Kidney (tissue), 14 donors: Measurements from ENCODE around the gene BEND5. TPM values are rescaled to one million over a fixed set of nuclear protein-coding genes. Genes with fewer than 3 reads are reported as not detected.

ENCODE experiments used
- DNase-seq, 5 donors: peaks; one replicate each; pipeline ENCODE4 v3.0.0-alpha.2; 2013 to 2020
- FAIRE-seq: peaks from 2 replicates; lab custom pipeline; 2012; peaks lifted over from hg19 to GRCh38; lab: Jason Lieb, UNC
- H3K27ac ChIP-seq, 2 donors: one replicate each; pipeline ENCODE4 v1.7.0; 2013; ENCODE audit warnings: low read depth in 2 of 2, low read length in 2 of 2, inconsistent platforms in 1 of 2
- H3K27me3 ChIP-seq: one replicate; pipeline ENCODE4 v1.7.1; 2013; ENCODE audit warnings: low read length, inconsistent platforms; ENCODE audit not compliant: control insufficient read depth, insufficient read depth
- H3K36me3 ChIP-seq, 3 donors: one replicate each; pipeline versions ENCODE4 v1.7.0 to v1.7.1; 2013; ENCODE audit warnings: low read length in 3 of 3, control low read depth in 1 of 3, inconsistent platforms in 1 of 3; ENCODE audit not compliant: insufficient read depth in 3 of 3, control insufficient read depth in 2 of 3
- H3K4me1 ChIP-seq, 3 donors: one replicate each; pipeline versions ENCODE4 v1.7.0 to v1.7.1; 2013; ENCODE audit warnings: low read length in 3 of 3, inconsistent platforms in 1 of 3, low read depth in 1 of 3; ENCODE audit not compliant: control insufficient read depth in 2 of 3, insufficient read depth in 2 of 3
- H3K4me3 ChIP-seq, 3 donors: one replicate each; pipeline versions ENCODE4 v1.7.0 to v1.8.1; 2013; ENCODE audit warnings: low read length in 3 of 3, control low read depth in 1 of 3, inconsistent platforms in 1 of 3
- H3K9ac ChIP-seq, 3 donors: one replicate each; pipeline versions ENCODE4 v1.7.0 to v1.7.1; 2013; ENCODE audit warnings: low read length in 3 of 3, control low read depth in 1 of 3, inconsistent platforms in 1 of 3
- H3K9me3 ChIP-seq, 3 donors: one replicate each; pipeline versions ENCODE4 v1.7.0 to v1.7.1; 2013; ENCODE audit warnings: low read length in 3 of 3, control low read depth in 1 of 3, inconsistent platforms in 1 of 3; ENCODE audit not compliant: control insufficient read depth in 2 of 3, insufficient read depth in 1 of 3
- intact Hi-C: fragments of 100-400 bp; cut with DNase I; formaldehyde crosslinking; loops from one replicate; pipeline ENCODE4 v1.11.1; 2022
- polyA plus RNA-seq: library from polyadenylated mRNA; stranded (reverse); fragments of 350-450 nt; fragmentation: Illumina TruSeq; extraction: RNeasy Lipid Tissue Mini Kit (QIAGEN cat#74804); gene quantifications from one replicate; pipeline ENCODE4 v1.2.3, GENCODE V29; 2014; ENCODE audit warnings: low read depth, low replicate concordance; ENCODE audit not compliant: insufficient read depth
- total RNA-seq: library from RNA; stranded (reverse); fragmentation: NEBNext Ultra II Directional; extraction: Animal tissue kit (Norgen Biotek cat#: 25700); gene quantifications from one replicate; pipeline ENCODE4 v1.2.1, GENCODE V29; 2021
- TF ChIP-seq, protein P1 (sequence below): IDR thresholded peaks from 3 replicates; pipeline ENCODE4 v1.5.1; 2012; ENCODE audit warnings: mild to moderate bottlenecking, moderate library complexity, borderline replicate concordance; ENCODE audit not compliant: insufficient read depth; ENCODE audit errors: extremely low read depth
- donor health status: control.
- donor health status: control.
- donor health status: control.
- donor health status: control.
- donor health status: control.
- donor health status: DM: yes; HTN: yes; CAD: no.
- donor health status: Normal renal cell carcinoma (clear cell type).

BEND5 gene
- total and polyA plus RNA-seq, 2 donors from 2014 or later, result 11.6 to 27.1 TPM

DNA sequence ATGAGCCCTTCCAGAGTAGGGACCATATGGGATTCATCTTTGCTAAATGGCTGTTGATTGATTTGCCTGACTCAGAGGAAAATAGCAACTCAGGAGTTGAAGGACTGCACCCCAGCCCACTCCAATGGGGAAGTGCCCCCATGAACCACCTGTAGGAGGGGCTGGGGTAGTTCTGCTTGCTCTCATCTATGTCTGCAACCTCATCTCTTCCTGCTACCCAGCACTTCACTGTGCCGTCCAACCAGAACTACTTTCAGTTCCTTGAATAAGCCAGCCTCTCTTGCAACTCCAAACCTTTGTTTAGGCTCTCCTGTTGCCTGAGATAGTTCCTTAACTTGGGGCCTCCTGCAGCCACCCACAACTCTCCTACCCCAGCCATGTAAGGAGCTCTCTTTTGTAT, 26.6 kb downstream of the BEND5 start:
- TF ChIP-seq, protein P1, sequence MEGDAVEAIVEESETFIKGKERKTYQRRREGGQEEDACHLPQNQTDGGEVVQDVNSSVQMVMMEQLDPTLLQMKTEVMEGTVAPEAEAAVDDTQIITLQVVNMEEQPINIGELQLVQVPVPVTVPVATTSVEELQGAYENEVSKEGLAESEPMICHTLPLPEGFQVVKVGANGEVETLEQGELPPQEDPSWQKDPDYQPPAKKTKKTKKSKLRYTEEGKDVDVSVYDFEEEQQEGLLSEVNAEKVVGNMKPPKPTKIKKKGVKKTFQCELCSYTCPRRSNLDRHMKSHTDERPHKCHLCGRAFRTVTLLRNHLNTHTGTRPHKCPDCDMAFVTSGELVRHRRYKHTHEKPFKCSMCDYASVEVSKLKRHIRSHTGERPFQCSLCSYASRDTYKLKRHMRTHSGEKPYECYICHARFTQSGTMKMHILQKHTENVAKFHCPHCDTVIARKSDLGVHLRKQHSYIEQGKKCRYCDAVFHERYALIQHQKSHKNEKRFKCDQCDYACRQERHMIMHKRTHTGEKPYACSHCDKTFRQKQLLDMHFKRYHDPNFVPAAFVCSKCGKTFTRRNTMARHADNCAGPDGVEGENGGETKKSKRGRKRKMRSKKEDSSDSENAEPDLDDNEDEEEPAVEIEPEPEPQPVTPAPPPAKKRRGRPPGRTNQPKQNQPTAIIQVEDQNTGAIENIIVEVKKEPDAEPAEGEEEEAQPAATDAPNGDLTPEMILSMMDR, result no peak
- peaks cover 0 to 5% (median 0%) of the 10 kb centered on the region in 3 donors for H3K4me1 ChIP-seq
- no peak overlapping the region for H3K9ac ChIP-seq
- no peak for DNase-seq
- H3K27ac ChIP-seq, result no peak overlapping the region
- FAIRE-seq, result no peak
- no peaks in the 10 kb centered on the region for H3K9me3 ChIP-seq
- H3K4me3 ChIP-seq, result no peak overlapping the region
- no peaks in the 10 kb centered on the region for H3K27me3 ChIP-seq
- intact Hi-C loops, result no loop called here
- H3K36me3 ChIP-seq, result peaks cover 2 to 15% (median 6%) of the 10 kb centered on the region in 3 donors

DNA sequence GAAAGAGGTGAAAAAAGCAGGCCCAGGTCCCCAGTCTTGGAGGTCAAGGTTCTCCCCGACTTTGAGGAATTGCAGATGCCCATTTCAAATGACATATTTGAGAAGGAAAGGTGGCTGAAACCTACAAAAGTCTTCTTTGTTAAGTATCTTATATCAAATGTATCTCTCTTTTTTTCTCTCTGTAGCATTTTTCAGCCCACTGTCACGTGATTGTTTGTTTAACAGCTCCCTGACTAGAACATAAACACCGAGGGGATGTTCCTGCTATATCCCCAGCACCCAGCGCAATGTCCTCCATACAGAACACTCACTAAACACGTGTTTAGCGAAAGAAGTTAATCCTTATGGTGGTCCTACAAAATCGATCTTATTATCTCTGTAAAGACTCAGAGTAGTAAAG, 27.6 kb downstream of the BEND5 start:
- no peak overlapping the region for H3K27ac ChIP-seq
- no peak overlapping the region for H3K4me3 ChIP-seq
- TF ChIP-seq, protein P1, result no peak
- no peak for FAIRE-seq
- intact Hi-C loops, result no loop called here
- no peaks in the 10 kb centered on the region for H3K27me3 ChIP-seq
- H3K36me3 ChIP-seq, result peaks cover 2 to 8% (median 6%) of the 10 kb centered on the region in 3 donors
- peaks cover 0 to 8% (median 0%) of the 10 kb centered on the region in 3 donors for H3K4me1 ChIP-seq
- no peak overlapping the region for H3K9ac ChIP-seq
- no peaks in the 10 kb centered on the region for H3K9me3 ChIP-seq
- no peak for DNase-seq

DNA sequence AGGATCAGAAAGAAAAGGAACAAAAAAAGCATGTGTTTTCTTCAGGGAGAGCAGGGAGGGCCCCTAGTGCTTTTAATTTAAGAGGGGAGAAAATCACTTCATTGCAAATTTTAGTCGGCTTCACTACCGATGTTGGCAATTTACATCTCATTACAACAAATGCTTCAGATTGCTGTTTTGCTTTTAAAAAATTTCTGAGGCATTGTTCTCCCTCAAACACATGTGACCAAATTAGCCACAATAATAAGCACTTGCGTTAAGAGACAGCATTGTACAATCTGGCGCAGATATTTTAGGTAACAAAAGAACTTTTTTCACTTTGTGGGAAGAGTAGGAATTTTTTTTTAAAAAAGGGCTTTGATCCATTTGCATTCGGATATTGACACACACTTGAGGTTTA, 29.8 kb downstream of the BEND5 start:
- peaks cover 0 to 3% (median 0%) of the 10 kb centered on the region in 3 donors for H3K4me1 ChIP-seq
- H3K4me3 ChIP-seq, result no peak overlapping the region
- no peak overlapping the region for H3K9ac ChIP-seq
- H3K36me3 ChIP-seq, result peaks cover 0 to 8% (median 7%) of the 10 kb centered on the region in 3 donors
- TF ChIP-seq, protein P1, result no peak
- intact Hi-C loops, result no loop called here
- no peak for DNase-seq
- no peaks in the 10 kb centered on the region for H3K27me3 ChIP-seq
- H3K9me3 ChIP-seq, result no peaks in the 10 kb centered on the region
- no peak for FAIRE-seq
- no peak overlapping the region for H3K27ac ChIP-seq

DNA sequence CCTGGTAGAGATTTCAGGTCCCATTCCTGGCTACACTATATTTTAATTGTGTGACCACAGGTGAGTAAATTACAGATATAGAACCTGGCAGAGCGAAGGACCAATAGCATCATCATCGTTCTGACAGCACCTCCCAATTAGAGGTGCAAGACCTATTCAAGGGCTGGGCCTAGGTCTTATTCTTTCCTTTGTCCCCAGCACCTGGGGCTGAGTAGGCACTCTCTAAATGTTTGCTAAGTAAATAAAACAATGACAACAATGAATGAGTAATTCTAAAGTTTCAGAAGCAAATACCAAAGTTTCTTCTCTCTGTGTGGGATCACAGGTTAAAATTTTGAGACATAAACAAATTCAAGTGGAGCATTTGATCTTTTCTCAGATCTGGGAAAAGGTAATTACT, 32.7 kb downstream of the BEND5 start:
- Histone ChIP-seq H3K4me3 (no peak overlapping the region), H3K9me3 (no peaks in the 10 kb centered on the region), H3K27me3 (no peaks in the 10 kb centered on the region), H3K36me3 (peaks cover 0 to 12% (median 9%) of the 10 kb centered on the region in 3 donors), H3K27ac (no peak overlapping the region), H3K4me1 (peaks cover 0 to 3% (median 0%) of the 10 kb centered on the region in 3 donors), H3K9ac (no peak overlapping the region)
- TF ChIP-seq, protein P1, result no peak
- FAIRE-seq (no peak), DNase-seq (no peak)
- intact Hi-C loops, result no loop called here
